WTC11 (cell line): ENCODE data around the gene OTOP1. TPM values are rescaled to one million over a fixed set of nuclear protein-coding genes. Genes with fewer than 3 reads are reported as not detected.

Source experiments
- ATAC-seq: fragments of 200-7000 bp; cut with Tn5 transposase; 2 replicates; pipeline ENCODE4 v1.10.0; 2021; ENCODE audit warnings: mild to moderate bottlenecking, moderate library complexity
- CTCF ChIA-PET: fragments of 300-600 bp; sonication (Branson Sonifier 250); formaldehyde crosslinking; loops from one replicate; lab custom pipeline; 2021; ENCODE audit warnings: antibody characterized with exemption; lab: Charles Lee
- POLR2A ChIA-PET: fragments of 350-600 bp; sonication (Branson Sonifier 250); formaldehyde crosslinking; loops from one replicate; lab custom pipeline; 2021; ENCODE audit warnings: antibody characterized with exemption; lab: Charles Lee
- DNase-seq: peaks from one replicate; pipeline ENCODE4 v3.0.0; 2021; ENCODE audit warnings: low spot score
- H3K27ac Mint-ChIP-seq: 2 replicates; pipeline ENCODE4 v1.8.0; 2021; ENCODE audit warnings: mixed read lengths
- H3K27me3 Mint-ChIP-seq: 2 replicates; pipeline ENCODE4 v1.8.0; 2021; ENCODE audit warnings: low read depth, mild to moderate bottlenecking, moderate library complexity, mixed read lengths
- H3K36me3 Mint-ChIP-seq: 2 replicates; pipeline ENCODE4 v1.8.0; 2021; ENCODE audit warnings: mixed read lengths
- H3K4me1 Mint-ChIP-seq: 2 replicates; pipeline ENCODE4 v1.8.0; 2022; ENCODE audit warnings: mixed read lengths
- H3K4me3 Mint-ChIP-seq: 2 replicates; pipeline ENCODE4 v1.8.0; 2021; ENCODE audit warnings: mild to moderate bottlenecking, moderate library complexity, mixed read lengths
- H3K9me3 Mint-ChIP-seq: 2 replicates; pipeline ENCODE4 v1.8.0; 2021; ENCODE audit warnings: mixed read lengths
- ATF1 ChIP-seq: sonication (generic); formaldehyde crosslinking; IDR thresholded peaks from 2 replicates; pipeline ENCODE4 v1.8.1; 2023; ENCODE audit warnings: mild to moderate bottlenecking, moderate library complexity, missing genetic modification reagents
- CREB1 ChIP-seq: sonication (generic); formaldehyde crosslinking; IDR thresholded peaks from 2 replicates; pipeline ENCODE4 v1.8.0; 2023; ENCODE audit warnings: mild to moderate bottlenecking, missing genetic modification reagents
- CREM ChIP-seq: sonication (generic); formaldehyde crosslinking; IDR thresholded peaks from 2 replicates; pipeline ENCODE4 v1.8.1; 2022; ENCODE audit warnings: mild to moderate bottlenecking, missing genetic modification reagents, moderate library complexity
- ELF4 ChIP-seq: sonication (generic); formaldehyde crosslinking; IDR thresholded peaks from 2 replicates; pipeline ENCODE4 v1.8.1; 2022; ENCODE audit warnings: low read depth, mild to moderate bottlenecking, moderate library complexity, missing genetic modification reagents
- EMX1 ChIP-seq: fragments of 250-450 bp; sonication (Bioruptor Pico); IDR thresholded peaks from 2 replicates; pipeline ENCODE4 v1.8.0; 2021; ENCODE audit warnings: mild to moderate bottlenecking
- ESRRA ChIP-seq: sonication (generic); formaldehyde crosslinking; IDR thresholded peaks from 2 replicates; pipeline ENCODE4 v1.8.1; 2022; ENCODE audit warnings: mild to moderate bottlenecking, missing genetic modification reagents, borderline replicate concordance
- GTF2I ChIP-seq: fragments of 250-450 bp; sonication (Bioruptor Pico); conservative IDR thresholded peaks from 2 replicates; pipeline ENCODE4 v1.4.0; 2021; ENCODE audit warnings: mild to moderate bottlenecking
- JUN ChIP-seq: sonication (generic); formaldehyde crosslinking; IDR thresholded peaks from 2 replicates; pipeline ENCODE4 v1.8.0; 2023; ENCODE audit warnings: mild to moderate bottlenecking, missing genetic modification reagents
- NR2C2 ChIP-seq: sonication (generic); formaldehyde crosslinking; IDR thresholded peaks from 2 replicates; pipeline ENCODE4 v1.8.0; 2022; ENCODE audit warnings: mild to moderate bottlenecking, missing genetic modification reagents
- NR3C1 ChIP-seq: sonication (generic); formaldehyde crosslinking; conservative IDR thresholded peaks from 2 replicates; pipeline ENCODE4 v1.8.1; 2023; ENCODE audit warnings: low read depth, mild to moderate bottlenecking, missing genetic modification reagents
- TEAD1 ChIP-seq: sonication (generic); formaldehyde crosslinking; IDR thresholded peaks from 2 replicates; pipeline ENCODE4 v1.8.0; 2022; ENCODE audit warnings: mild to moderate bottlenecking, missing genetic modification reagents
- TEAD4 ChIP-seq: sonication (generic); formaldehyde crosslinking; IDR thresholded peaks from 2 replicates; pipeline ENCODE4 v1.8.0; 2022; ENCODE audit warnings: mild to moderate bottlenecking, missing genetic modification reagents
- ZNF121 ChIP-seq: sonication (generic); formaldehyde crosslinking; IDR thresholded peaks from 2 replicates; pipeline ENCODE4 v1.8.0; 2023; ENCODE audit warnings: missing genetic modification reagents
- ZNF671 ChIP-seq: fragments of 250-450 bp; sonication (Bioruptor Pico); IDR thresholded peaks from 2 replicates; pipeline ENCODE4 v1.8.0; 2021; ENCODE audit warnings: mild to moderate bottlenecking
- total RNA-seq: library from RNA; stranded (reverse); gene quantifications from 3 replicates; pipeline ENCODE4 v1.2.3, GENCODE V29; 2021
- TF ChIP-seq, protein P1 (sequence below): fragments of 250-450 bp; sonication (Bioruptor Pico); IDR thresholded peaks from 2 replicates; pipeline ENCODE4 v1.9.0; 2021; ENCODE audit warnings: mild to moderate bottlenecking
- TF ChIP-seq, protein P2 (sequence below): sonication (generic); formaldehyde crosslinking; IDR thresholded peaks from 2 replicates; pipeline ENCODE4 v1.8.0; 2022; ENCODE audit warnings: mild to moderate bottlenecking, missing genetic modification reagents
- TF ChIP-seq, protein P3 (sequence below): sonication (generic); formaldehyde crosslinking; IDR thresholded peaks from 2 replicates; pipeline ENCODE4 v1.8.1; 2023; ENCODE audit warnings: mild to moderate bottlenecking, missing genetic modification reagents, moderate library complexity
- TF ChIP-seq, protein P4 (sequence below): sonication (generic); formaldehyde crosslinking; IDR thresholded peaks from 2 replicates; pipeline ENCODE4 v1.8.0; 2022; ENCODE audit warnings: missing genetic modification reagents
- TF ChIP-seq, protein P5 (sequence below): sonication (generic); formaldehyde crosslinking; IDR thresholded peaks from 2 replicates; pipeline ENCODE4 v1.8.0; 2023; ENCODE audit warnings: missing genetic modification reagents, mild to moderate bottlenecking, borderline replicate concordance
- TF ChIP-seq, protein P6 (sequence below): fragments of 250-450 bp; sonication (Bioruptor Pico); IDR thresholded peaks from 2 replicates; pipeline ENCODE4 v1.9.0; 2021; ENCODE audit warnings: mild to moderate bottlenecking
- TF ChIP-seq, protein P7 (sequence below): fragments of 250-450 bp; sonication (Bioruptor Pico); IDR thresholded peaks from 2 replicates; pipeline ENCODE4 v2.1.2; 2022; ENCODE audit warnings: mild to moderate bottlenecking, moderate library complexity

The OTOP1 gene
- total RNA-seq, 1 experiment from 2014 or later = not detected

DNA sequence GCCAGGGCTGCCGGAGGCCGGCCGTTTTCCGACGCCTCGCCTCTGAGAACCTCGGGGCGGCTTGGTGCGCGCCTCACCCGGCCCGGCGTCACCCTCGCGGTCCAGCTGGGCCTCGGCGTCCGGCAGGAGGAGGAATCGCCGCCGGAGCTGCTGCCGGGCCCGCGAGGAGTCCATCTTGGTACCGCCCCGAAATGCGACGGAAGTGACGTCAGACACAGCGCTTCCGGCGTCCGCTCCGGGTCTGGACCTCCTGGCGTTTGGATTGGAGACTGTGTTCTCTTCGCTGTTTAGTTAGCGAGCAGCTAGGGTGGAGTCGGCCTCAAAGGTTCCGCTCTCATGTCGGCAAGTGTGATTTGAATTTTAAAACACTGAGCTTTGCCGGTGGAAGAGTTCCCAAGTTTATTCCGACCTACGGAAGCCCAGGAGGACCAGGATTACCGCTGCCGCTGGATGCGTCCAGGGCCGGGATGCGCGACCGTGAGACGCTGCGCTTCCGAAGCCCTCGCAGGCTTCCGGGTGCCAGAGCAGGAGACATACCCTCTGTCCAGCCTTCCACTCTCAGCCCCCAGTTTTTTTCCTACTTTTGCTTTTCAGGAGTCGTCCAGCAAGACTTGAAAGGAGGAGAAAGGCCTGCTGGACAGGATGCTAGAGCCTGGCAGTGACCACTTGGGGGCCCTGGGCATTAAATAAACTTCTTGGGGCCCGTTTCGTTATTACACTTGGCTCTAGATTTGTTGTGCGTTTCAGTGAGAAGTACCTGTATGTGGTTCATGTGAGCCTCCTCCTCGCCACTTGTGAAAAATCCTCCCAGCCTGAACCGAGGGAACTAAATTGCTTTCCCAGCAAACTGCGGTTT lies 21.5 kb upstream of the OTOP1 start, which contains the start of gene TMEM128:
TMEM128 (minus strand) TSS at position 195 of the 856 bp plus-strand sequence; CDS start at position 174, 21 bp downstream.
- ChIA-PET POLR2A (interaction anchor here (0.6 to 0.9 kb wide), 3 partner anchors 42 to 429 kb away, joined by 3 to 5 read pairs (median 5); partner anchors contain the start of genes LYAR and ZBTB49), CTCF (interaction anchor here (0.8 to 1.9 kb wide), 6 partner anchors 8 to 157 kb away, joined by 3 to 6 read pairs (median 4); no protein-coding TSS in a partner anchor)
- H3K4me1 Mint-ChIP-seq = peaks cover 14% of the 10 kb centered on the region
- peaks cover 24% of the 10 kb centered on the region for H3K36me3 Mint-ChIP-seq
- DNase-seq (peak; percentile 93), ATAC-seq (peak; percentile 89)
- H3K27me3 Mint-ChIP-seq = peaks cover 8% of the 10 kb centered on the region
- H3K9me3 Mint-ChIP-seq = no peaks in the 10 kb centered on the region
- peak within 1 kb of the TSS; percentile 99 for H3K27ac Mint-ChIP-seq
- H3K4me3 Mint-ChIP-seq = peak within 1 kb of the TSS; percentile 97
- peak; percentile 51; the same call in 1 of the 2 replicates for TF ChIP-seq ATF1 (CRISPR knock-in tag)
- no peak for TF ChIP-seq GTF2I
- TF ChIP-seq, protein P1, sequence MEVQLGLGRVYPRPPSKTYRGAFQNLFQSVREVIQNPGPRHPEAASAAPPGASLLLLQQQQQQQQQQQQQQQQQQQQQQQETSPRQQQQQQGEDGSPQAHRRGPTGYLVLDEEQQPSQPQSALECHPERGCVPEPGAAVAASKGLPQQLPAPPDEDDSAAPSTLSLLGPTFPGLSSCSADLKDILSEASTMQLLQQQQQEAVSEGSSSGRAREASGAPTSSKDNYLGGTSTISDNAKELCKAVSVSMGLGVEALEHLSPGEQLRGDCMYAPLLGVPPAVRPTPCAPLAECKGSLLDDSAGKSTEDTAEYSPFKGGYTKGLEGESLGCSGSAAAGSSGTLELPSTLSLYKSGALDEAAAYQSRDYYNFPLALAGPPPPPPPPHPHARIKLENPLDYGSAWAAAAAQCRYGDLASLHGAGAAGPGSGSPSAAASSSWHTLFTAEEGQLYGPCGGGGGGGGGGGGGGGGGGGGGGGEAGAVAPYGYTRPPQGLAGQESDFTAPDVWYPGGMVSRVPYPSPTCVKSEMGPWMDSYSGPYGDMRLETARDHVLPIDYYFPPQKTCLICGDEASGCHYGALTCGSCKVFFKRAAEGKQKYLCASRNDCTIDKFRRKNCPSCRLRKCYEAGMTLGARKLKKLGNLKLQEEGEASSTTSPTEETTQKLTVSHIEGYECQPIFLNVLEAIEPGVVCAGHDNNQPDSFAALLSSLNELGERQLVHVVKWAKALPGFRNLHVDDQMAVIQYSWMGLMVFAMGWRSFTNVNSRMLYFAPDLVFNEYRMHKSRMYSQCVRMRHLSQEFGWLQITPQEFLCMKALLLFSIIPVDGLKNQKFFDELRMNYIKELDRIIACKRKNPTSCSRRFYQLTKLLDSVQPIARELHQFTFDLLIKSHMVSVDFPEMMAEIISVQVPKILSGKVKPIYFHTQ (CRISPR knock-in tag) = no peak
- no peak for TF ChIP-seq NR2C2 (CRISPR knock-in tag)
- no peak for TF ChIP-seq NR3C1 (CRISPR knock-in tag)
- TF ChIP-seq ESRRA (CRISPR knock-in tag) = no peak; the same call in 1 of the 2 replicates
- no peak for TF ChIP-seq EMX1
- TF ChIP-seq, protein P2, sequence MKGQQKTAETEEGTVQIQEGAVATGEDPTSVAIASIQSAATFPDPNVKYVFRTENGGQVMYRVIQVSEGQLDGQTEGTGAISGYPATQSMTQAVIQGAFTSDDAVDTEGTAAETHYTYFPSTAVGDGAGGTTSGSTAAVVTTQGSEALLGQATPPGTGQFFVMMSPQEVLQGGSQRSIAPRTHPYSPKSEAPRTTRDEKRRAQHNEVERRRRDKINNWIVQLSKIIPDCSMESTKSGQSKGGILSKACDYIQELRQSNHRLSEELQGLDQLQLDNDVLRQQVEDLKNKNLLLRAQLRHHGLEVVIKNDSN (CRISPR knock-in tag) = no peak
- no peak for TF ChIP-seq ZNF671 (CRISPR knock-in tag)
- peak; percentile 84 for TF ChIP-seq TEAD1 (CRISPR knock-in tag)
- TF ChIP-seq, protein P3, sequence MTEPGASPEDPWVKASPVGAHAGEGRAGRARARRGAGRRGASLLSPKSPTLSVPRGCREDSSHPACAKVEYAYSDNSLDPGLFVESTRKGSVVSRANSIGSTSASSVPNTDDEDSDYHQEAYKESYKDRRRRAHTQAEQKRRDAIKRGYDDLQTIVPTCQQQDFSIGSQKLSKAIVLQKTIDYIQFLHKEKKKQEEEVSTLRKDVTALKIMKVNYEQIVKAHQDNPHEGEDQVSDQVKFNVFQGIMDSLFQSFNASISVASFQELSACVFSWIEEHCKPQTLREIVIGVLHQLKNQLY (CRISPR knock-in tag) = no peak
- no peak for TF ChIP-seq ZNF121 (CRISPR knock-in tag)
- TF ChIP-seq, protein P4, sequence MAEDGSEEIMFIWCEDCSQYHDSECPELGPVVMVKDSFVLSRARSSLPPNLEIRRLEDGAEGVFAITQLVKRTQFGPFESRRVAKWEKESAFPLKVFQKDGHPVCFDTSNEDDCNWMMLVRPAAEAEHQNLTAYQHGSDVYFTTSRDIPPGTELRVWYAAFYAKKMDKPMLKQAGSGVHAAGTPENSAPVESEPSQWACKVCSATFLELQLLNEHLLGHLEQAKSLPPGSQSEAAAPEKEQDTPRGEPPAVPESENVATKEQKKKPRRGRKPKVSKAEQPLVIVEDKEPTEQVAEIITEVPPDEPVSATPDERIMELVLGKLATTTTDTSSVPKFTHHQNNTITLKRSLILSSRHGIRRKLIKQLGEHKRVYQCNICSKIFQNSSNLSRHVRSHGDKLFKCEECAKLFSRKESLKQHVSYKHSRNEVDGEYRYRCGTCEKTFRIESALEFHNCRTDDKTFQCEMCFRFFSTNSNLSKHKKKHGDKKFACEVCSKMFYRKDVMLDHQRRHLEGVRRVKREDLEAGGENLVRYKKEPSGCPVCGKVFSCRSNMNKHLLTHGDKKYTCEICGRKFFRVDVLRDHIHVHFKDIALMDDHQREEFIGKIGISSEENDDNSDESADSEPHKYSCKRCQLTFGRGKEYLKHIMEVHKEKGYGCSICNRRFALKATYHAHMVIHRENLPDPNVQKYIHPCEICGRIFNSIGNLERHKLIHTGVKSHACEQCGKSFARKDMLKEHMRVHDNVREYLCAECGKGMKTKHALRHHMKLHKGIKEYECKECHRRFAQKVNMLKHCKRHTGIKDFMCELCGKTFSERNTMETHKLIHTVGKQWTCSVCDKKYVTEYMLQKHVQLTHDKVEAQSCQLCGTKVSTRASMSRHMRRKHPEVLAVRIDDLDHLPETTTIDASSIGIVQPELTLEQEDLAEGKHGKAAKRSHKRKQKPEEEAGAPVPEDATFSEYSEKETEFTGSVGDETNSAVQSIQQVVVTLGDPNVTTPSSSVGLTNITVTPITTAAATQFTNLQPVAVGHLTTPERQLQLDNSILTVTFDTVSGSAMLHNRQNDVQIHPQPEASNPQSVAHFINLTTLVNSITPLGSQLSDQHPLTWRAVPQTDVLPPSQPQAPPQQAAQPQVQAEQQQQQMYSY (CRISPR knock-in tag) = no peak
- TF ChIP-seq CREM (CRISPR knock-in tag) = peak; percentile 96
- TF ChIP-seq TEAD4 (CRISPR knock-in tag) = no peak
- no peak for TF ChIP-seq ELF4 (CRISPR knock-in tag)
- TF ChIP-seq CREB1 (CRISPR knock-in tag) = peak; percentile 53; the same call in 1 of the 2 replicates
- TF ChIP-seq, protein P5, sequence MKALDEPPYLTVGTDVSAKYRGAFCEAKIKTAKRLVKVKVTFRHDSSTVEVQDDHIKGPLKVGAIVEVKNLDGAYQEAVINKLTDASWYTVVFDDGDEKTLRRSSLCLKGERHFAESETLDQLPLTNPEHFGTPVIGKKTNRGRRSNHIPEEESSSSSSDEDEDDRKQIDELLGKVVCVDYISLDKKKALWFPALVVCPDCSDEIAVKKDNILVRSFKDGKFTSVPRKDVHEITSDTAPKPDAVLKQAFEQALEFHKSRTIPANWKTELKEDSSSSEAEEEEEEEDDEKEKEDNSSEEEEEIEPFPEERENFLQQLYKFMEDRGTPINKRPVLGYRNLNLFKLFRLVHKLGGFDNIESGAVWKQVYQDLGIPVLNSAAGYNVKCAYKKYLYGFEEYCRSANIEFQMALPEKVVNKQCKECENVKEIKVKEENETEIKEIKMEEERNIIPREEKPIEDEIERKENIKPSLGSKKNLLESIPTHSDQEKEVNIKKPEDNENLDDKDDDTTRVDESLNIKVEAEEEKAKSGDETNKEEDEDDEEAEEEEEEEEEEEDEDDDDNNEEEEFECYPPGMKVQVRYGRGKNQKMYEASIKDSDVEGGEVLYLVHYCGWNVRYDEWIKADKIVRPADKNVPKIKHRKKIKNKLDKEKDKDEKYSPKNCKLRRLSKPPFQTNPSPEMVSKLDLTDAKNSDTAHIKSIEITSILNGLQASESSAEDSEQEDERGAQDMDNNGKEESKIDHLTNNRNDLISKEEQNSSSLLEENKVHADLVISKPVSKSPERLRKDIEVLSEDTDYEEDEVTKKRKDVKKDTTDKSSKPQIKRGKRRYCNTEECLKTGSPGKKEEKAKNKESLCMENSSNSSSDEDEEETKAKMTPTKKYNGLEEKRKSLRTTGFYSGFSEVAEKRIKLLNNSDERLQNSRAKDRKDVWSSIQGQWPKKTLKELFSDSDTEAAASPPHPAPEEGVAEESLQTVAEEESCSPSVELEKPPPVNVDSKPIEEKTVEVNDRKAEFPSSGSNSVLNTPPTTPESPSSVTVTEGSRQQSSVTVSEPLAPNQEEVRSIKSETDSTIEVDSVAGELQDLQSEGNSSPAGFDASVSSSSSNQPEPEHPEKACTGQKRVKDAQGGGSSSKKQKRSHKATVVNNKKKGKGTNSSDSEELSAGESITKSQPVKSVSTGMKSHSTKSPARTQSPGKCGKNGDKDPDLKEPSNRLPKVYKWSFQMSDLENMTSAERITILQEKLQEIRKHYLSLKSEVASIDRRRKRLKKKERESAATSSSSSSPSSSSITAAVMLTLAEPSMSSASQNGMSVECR = peak; percentile 91; the same call in 1 of the 2 replicates
- TF ChIP-seq, protein P6, sequence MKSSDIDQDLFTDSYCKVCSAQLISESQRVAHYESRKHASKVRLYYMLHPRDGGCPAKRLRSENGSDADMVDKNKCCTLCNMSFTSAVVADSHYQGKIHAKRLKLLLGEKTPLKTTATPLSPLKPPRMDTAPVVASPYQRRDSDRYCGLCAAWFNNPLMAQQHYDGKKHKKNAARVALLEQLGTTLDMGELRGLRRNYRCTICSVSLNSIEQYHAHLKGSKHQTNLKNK (CRISPR knock-in tag) = no peak
- no peak for TF ChIP-seq JUN (CRISPR knock-in tag)
- TF ChIP-seq, protein P7, sequence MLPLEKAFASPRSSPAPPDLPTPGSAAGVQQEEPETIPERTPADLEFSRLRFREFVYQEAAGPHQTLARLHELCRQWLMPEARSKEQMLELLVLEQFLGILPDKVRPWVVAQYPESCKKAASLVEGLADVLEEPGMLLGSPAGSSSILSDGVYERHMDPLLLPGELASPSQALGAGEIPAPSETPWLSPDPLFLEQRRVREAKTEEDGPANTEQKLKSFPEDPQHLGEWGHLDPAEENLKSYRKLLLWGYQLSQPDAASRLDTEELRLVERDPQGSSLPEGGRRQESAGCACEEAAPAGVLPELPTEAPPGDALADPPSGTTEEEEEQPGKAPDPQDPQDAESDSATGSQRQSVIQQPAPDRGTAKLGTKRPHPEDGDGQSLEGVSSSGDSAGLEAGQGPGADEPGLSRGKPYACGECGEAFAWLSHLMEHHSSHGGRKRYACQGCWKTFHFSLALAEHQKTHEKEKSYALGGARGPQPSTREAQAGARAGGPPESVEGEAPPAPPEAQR (CRISPR knock-in tag) = no peak
